Measurements from ENCODE around the gene NT5C3B.

DNA sequence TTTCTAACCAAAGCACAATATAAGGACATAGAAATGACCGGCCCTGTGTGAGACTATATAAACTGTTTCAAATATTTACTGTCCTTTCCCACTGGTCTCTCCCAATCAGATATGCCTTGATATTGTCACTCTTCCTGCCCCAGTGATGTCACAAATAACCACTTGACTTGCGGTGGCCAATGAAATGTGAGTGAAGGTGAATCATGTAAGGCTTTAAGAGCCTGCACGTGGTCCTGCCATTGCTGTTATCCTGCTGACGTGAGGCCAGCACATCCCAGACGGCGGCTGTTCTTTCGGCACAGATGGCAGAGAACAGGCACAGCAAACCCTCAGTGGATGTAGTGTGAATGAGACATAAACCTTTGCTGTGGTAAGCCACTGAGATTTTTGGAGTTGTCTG lies 34.6 kb upstream of the NT5C3B start:
- TF ChIP-seq, protein P1, sequence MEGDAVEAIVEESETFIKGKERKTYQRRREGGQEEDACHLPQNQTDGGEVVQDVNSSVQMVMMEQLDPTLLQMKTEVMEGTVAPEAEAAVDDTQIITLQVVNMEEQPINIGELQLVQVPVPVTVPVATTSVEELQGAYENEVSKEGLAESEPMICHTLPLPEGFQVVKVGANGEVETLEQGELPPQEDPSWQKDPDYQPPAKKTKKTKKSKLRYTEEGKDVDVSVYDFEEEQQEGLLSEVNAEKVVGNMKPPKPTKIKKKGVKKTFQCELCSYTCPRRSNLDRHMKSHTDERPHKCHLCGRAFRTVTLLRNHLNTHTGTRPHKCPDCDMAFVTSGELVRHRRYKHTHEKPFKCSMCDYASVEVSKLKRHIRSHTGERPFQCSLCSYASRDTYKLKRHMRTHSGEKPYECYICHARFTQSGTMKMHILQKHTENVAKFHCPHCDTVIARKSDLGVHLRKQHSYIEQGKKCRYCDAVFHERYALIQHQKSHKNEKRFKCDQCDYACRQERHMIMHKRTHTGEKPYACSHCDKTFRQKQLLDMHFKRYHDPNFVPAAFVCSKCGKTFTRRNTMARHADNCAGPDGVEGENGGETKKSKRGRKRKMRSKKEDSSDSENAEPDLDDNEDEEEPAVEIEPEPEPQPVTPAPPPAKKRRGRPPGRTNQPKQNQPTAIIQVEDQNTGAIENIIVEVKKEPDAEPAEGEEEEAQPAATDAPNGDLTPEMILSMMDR (IDR thresholded peaks at IDR 0.05): no peak
- TF ChIP-seq EP300 (IDR thresholded peaks at IDR 0.05): no peak
- no peak for TF ChIP-seq POLR2A (IDR thresholded peaks at IDR 0.05)
- TF ChIP-seq POLR2AphosphoS5 (IDR thresholded peaks at IDR 0.05): no peak

Measured in stomach (tissue), 4 donors.